GM18499 (cell line): ENCODE measurements around the gene E2F2.

Experiments
- ATAC-seq: cut with Tn5 transposase; IDR thresholded peaks from one replicate; pipeline ENCODE4 v1.9.1; 2021; ENCODE audit warnings: moderate number of reproducible peaks; ENCODE audit not compliant: insufficient read depth, unreplicated experiment

E2F2 gene

GRCh38 chr1:23470282-23471070, 60.6 kb downstream of the E2F2 start:
- no peak for ATAC-seq

GRCh38 chr1:23469372-23469982, 61.6 kb downstream of the E2F2 start:
- no peak for ATAC-seq

GRCh38 chr1:23466423-23466989, 64.5 kb downstream of the E2F2 start:
- ATAC-seq: no peak

- ATAC-seq: no peak
Observed at GRCh38 chr1:23463286-23463685, 67.7 kb downstream of the E2F2 start.

GRCh38 chr1:23462766-23463165, 68.3 kb downstream of the E2F2 start:
- ATAC-seq: no peak

- no peak for ATAC-seq
Observed at GRCh38 chr1:23461050-23461449, 70.0 kb downstream of the E2F2 start.

GRCh38 chr1:23460519-23460918, 70.5 kb downstream of the E2F2 start:
- no peak for ATAC-seq

- no peak for ATAC-seq
Observed at GRCh38 chr1:23459338-23459757, 71.7 kb downstream of the E2F2 start.
